Measurements from ENCODE around the gene POLR1F.
A peak's percentile ranks its signal among the peaks of the same experiment; 100 is the strongest.
"Not testable (repeated sequence)": the region's sequence is repeated elsewhere in the genome, so short reads cannot be mapped to it uniquely, and the experiment has no call there.

The POLR1F gene, protein sequence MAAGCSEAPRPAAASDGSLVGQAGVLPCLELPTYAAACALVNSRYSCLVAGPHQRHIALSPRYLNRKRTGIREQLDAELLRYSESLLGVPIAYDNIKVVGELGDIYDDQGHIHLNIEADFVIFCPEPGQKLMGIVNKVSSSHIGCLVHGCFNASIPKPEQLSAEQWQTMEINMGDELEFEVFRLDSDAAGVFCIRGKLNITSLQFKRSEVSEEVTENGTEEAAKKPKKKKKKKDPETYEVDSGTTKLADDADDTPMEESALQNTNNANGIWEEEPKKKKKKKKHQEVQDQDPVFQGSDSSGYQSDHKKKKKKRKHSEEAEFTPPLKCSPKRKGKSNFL

DNA sequence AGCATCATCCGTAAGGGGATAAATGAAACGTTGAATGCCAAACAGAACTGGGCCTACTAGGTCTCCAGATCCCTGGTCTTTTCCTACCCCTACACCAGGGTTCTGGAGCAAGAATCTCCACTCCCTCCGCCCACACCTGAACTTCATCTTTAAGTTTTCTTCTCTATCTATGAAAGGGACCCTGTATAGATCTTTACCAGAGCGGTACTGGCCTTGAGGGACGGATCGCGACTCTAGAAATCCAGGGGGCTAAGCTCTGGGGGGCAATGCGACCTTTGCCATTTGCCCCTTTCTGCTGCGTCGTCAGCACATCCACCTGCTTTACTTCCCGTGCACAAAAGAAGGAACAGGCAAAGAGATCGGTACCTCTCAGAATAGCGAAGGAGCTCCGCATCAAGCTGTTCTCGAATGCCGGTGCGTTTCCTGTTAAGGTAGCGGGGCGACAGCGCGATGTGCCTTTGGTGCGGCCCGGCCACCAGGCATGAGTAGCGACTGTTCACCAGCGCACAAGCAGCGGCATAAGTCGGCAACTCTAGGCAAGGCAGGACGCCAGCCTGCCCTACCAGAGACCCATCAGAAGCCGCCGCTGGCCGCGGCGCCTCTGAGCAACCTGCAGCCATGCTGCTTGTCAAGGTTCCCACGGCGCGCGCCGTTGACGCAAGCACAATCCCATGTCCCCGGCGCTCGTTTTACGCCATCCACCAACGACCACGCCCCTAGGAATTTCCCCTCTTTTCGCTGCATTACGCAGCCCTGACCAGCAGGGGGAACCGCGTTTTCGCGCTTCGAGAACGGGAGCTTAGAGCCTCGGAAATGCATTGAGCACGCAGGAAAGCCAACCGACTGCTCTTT lies at the start of gene POLR1F:
POLR1F (minus strand) TSS at position 641 of the 852 bp plus-strand sequence; CDS start at position 620, 21 bp downstream.
- DNase-seq (ENCODE audit: low spot score): peak; percentile 98

DNA sequence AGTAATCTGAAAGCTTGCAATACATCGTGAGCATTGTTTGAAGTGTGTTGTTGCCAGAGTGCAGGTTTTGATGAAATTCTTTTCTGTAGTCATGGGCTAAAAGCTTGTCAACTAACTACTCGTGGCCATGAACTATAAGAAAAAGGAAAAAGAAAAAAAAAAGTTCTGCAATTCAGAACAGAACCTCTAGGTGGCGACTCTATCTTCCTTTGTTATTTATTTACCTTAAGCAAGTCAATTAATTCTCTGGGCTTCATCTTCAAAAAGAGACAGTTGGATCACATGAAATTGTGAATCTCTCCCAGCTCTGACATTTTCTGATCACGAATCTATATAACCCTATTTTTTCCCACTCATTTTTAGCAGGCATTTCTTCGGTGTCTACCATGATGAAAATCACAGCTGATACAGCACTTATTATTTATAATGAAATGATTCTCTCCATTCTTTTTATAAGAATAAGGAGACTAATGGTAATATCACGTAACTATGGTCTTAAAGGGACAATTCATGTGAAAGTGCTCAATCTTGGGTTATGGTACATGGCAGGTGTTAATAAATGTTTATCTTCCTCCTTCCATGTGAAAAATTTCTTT lies 45.8 kb upstream of the POLR1F start:
- DNase-seq (ENCODE audit: low spot score): peak; percentile 42

DNA sequence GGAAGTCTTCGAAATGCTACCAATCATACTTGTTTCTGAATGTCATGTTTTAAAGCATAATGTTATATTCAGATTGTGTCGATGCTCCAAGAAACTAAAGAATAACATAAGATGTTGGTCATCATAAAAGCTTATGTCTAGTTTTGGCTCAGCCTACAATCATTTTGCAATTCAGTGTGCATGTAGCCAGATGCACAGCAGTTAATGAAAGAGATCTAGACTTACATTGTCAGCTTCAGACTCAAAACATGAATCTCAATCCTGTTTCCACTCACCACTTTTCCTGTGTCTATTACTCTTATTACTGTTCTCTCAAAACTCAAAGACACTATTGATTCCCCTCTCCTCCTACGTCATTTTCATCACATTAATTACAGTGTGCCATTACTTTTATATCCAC lies 43.2 kb upstream of the POLR1F start:
- DNase-seq (ENCODE audit: low spot score): no peak

DNA sequence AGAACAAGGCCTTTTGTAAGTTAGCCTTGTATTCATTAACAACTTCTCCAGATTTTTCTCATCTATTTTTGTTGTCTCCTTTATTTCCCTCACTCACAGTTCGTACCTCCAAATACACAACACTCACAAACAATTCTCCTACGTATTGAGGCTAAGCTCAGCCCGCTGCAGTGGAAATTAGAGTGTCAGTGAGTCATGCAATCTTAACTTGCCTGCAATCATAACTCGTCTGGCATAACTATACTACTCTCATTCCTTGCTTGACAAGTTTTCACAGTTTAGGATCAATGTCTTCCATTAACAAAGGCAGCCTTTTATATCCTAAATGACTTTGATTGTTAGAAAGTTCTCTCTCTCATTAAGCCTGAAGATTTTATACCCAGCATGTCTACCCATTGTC lies 40.8 kb upstream of the POLR1F start:
- no peak for DNase-seq (ENCODE audit: low spot score)

DNA sequence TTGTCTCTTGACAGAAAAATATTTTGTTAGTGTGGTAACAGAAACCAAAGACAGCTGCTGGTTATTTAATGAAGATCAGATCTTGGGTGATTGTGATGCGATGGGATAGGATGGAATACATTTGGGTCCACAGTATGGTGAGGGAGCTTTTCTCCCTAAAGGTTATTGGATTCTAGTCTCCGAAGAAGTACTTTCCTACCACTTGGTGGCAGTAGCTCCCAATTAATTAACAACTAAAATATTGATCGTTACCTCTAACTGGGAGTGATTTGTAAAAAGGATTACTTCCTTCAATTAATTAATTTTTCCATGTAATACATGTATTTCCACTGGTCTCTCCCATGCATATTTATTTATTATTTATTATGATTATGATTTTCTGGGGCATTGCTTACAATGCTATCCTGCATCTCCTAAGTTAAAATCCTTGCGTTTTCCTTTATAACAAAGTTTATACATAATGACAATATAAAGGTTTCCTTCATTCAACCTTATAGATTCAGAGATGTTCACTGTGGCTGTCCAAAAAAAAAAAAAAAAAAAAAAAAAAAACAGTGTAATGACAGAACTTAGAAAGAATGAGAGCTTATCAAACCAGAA lies 39.0 kb upstream of the POLR1F start:
- DNase-seq (ENCODE audit: low spot score): peak; percentile 66

DNA sequence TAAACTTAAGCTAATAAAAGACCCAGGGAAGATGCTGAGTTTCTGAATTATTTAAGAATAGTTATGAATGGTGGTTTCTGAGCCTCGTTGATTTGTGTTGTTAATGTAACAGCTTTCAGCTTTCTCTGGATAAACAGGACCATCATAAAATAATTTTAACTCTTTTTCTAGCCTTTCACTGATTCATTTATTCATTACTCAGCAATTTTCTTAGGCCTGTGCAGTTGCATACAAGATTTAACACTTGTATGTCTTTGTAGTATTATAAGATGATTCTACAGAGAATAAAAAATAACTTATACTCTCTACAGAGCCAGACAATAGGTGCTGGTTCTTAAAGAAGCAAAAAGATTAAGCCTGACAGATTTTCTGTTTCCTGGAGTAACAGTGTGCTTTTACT lies 35.2 kb upstream of the POLR1F start:
- DNase-seq (ENCODE audit: low spot score): no peak

DNA sequence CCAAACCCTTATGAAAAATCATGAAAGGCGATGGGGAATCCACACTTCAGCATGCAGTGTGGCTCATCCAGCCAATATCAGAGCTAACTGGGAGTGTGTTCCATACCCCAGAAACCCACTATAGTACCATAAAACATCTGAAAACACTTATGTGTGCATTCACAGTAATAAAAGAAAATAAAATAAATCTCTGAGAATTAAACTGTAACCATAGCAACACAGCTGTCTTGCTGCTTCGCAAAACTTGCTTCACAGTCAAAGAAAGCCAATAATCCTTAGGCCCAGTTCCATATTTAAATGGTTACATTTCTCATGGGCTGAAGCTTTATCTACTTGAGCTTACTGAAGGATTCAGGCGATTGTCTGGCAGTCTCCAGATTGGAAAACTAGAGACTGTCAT lies 19.9 kb upstream of the POLR1F start:
- no peak for DNase-seq (ENCODE audit: low spot score)

DNA sequence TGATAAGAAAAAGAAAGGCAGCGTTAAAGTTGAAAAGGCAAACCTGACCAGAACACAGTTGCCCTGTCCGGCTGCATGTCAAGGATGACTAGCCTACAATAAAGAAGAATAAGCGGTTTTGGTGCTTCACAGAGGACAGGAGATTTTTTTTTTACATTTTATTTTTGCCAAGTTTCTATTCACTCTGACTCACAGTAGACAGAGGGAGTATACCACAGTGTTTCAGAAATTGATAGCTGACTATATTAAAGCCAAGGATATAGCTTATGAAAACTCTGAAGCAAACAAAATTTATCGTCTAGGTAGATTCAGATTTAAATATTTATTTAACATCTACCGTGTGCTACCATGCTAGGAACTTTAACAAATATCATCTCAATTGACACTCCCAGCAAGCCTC lies 16.9 kb upstream of the POLR1F start:
- DNase-seq (ENCODE audit: low spot score): no peak

DNA sequence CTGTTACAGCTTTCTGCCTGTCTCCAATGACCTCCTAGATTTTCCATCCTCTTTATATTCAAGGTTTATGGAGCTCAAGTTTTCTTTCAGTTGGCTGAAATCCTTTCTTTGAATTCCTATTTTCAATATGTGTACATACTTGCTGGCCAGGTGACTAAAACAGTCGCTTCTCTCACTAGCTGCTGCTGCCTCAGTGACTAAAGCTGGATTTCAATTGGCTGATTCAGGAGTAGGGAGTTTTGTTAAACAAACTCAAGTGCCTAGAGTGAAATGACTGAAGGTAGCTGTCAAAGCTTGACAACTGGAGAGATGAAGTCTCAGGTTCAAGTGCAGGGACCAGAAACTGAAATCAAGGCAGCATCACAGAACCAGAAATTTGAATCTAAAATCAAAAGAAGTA lies 6.7 kb upstream of the POLR1F start:
- no peak for DNase-seq (ENCODE audit: low spot score)

DNA sequence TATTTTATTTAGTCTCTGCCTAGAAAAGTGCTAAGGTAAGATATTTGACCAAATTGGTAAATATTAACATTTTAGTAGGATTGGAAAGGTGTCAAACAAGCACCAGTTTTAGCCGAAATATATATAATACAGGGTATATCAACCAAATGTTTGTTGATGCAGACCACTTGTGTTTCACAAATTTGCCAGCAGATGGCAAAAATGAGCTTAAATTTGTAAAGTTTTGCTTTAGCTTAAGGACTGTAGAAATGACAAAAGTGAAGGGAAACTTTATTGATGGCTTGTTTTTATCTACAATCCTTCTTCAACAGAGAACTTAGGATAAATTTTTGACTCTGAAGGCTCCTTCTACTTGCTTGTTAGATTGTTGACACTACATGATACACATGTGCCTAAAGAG lies 4.8 kb upstream of the POLR1F start:
- DNase-seq (ENCODE audit: low spot score): peak; percentile 56

DNA sequence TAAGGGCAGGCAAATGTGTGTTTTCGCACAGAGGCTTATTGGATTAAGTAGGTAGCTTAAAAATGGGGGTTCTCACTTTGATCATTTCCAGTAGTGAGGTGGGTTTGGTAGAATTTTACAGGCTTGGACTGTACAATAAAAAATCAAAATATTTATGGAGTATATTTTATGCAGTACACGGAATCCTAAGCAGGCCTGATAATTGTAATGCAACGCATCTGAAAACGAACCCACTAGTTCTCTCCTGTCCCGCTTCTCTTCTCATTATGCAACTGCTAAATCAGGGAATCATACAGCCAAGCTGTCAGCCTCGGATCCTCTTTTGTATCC lies 377 bp upstream of the POLR1F start:
- DNase-seq (ENCODE audit: low spot score): no peak

DNA sequence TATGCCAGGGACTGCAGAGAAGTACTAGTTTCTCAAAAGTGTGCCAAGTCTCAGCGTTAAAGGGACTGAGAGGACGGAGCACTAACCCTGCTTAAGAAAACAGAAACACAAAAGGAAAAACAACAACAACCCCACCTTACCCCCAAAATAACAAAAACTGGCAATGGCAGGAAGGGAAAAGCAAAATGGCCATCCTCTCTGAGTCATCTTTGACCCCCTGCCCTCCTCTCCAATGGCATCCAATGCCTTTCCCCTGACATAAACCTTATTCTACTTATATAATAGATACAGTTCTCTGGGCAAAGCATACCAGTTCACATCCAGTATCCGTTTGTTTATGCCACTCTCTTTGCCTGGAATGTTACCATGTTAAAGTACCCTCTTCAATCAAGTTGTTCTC lies 1.6 kb downstream of the POLR1F start:
- no peak for DNase-seq (ENCODE audit: low spot score)

DNA sequence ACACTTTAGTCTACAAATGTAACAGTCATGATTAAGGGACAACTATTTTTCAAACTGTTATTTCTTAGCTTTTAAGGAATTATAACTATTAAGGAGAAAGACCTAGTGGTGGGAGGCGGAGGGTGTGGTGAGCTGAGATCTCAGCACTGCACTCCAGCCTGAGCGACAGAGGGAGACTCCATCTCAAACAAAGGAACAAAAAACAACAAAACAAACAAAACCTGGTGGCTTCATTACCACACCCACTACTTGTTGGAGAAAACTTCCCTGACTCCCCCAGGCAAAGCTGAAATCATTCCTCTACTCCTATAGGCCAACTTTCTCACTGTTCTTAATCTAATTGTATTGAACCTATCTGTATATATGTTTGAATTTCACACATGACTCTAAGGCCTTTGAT lies 3.2 kb downstream of the POLR1F start:
- DNase-seq (ENCODE audit: low spot score): no peak

DNA sequence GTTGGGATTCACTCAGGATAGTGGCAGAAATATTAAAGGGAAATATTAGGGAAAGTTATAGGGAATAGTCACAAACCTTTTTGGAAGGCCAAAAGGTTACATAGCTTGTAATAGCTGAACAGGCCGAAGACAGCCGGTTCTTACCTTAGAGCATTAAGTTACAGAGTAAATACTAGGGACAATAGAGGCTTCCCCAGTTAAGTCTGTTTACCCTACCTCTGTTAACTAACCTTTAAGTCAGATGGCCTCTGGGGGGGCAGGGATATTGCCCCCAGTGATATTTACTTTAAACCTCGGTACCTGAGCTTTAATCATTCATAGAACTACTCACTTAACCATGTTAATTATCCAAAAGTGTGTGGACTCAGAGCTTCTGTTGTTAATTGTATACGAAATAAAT lies 7.4 kb downstream of the POLR1F start:
- no peak for DNase-seq (ENCODE audit: low spot score)

DNA sequence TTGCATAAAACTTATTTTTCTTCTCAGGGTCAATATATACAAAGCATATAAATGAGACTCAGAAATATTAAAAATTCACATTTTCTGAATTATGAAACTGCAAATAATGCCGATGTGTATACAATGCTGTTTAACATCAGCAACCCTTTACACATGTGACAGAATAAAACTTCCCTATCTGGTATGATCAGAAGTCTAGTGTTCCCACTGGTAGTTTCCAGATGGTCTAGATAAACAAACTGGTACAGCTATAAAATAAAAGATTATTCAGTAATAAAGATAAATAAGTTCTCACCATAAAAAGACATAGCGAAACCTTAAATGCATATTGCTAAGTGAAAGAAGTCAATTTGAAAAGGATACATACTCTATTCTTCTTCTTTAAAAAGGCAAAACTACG lies 7.9 kb downstream of the POLR1F start:
- no peak for DNase-seq (ENCODE audit: low spot score)

DNA sequence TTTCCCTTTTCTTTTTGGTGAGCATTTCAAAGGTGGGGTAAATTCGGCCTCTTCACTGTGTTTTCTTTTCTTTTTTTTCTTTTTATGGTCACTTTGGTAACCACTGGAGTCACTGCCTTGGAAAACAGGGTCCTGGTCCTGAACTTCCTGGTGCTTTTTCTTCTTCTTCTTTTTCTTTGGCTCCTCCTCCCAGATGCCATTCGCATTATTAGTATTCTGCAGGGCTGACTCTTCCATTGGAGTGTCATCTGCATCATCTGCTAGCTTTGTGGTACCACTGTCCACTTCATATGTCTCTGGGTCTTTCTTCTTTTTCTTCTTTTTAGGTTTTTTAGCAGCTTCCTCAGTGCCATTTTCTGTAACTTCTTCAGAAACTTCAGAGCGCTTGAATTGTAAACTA lies 10.5 kb downstream of the POLR1F start:
- no peak for DNase-seq (ENCODE audit: low spot score)

DNA sequence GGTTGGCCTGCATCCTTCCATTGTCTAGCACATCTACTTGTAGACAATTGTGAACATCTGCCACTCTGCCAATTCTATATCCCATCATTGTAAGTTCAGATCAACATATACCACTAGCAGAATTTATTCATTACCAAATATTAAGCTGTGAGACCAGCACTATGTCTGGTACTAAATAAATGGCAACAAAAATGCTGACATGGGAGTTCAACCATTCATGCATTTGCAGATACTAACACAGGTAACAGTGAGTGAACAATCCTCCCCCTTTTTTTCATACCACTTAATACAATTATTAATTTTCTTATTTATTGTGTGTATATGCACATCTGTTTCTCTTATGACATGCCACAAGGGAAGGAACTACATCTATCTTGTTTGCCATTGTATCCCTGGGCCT lies 11.9 kb downstream of the POLR1F start:
- no peak for DNase-seq (ENCODE audit: low spot score)

DNA sequence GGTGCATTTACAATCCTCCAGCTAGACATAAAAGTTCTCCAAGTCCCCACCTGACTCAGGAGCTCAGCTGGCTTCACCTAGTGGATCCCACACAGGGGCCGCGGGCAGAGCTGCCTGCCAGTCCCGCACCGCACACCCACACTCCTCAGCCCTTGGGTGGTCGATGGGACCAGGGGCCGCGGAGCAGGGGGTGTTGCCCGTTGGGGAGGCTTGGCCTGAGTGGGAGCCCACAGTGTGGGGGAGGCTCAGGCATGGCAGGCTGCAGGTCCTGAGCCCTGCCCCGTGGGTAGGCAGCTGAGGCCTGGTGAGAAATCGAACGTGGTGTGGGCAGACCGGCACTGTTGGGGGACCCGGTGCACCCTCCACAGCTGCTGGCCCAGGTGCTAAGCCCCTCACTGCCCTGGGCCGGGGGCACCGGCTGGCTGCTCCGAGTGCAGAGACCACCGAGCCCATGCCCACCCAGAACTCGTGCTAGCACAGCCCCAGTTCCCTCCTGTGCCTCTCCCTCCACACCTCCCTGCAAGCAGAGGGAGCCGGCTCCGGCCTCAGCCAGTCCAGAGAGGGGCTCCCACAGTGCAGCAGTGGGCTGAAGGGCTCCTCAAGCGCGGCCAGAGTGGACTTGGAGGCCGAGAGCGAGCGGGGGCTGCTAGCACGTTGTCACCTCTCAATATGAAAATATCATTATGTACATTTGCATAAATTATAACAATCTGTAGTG lies 16.6 kb downstream of the POLR1F start:
- no peak for DNase-seq (ENCODE audit: low spot score)

DNA sequence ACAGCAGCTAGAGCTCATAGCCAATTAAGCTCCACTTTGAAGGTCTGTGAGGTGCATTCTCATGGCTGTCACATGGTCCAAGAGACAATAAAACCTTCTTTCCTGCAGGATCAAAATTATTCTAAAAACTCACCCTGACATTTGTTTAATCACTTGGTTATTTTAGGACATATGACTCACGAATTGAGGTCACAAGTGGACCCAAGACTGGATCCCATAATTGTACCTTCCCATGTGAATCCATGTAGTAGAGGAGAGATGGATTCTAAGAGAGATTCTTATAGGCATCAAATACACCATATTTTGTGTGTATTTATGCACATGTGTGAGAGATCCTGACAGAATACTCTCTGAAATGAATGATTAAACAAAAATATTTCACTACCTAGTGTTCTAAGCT lies 18.1 kb downstream of the POLR1F start:
- DNase-seq (ENCODE audit: low spot score): no peak

DNA sequence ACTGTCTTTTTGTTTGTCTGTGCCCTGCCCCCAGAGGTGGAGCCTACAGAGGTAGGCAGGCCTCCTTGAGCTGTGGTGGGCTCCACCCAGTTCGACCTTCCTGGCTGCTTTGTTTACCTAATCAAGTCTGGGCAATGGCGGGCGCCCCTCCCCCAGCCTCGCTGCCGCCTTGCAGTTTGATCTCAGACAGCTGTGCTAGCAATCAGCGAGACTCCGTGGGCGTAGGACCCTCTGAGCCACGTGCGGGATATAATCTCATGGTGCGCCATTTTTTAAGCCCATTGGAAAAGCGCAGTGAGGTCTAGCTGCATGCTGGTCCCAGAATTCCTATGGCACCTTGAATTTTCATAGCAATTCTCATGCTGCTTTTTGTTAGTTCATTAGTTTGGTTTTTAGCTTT lies 19.7 kb downstream of the POLR1F start:
- DNase-seq (ENCODE audit: low spot score): not testable (repeated sequence)

DNA sequence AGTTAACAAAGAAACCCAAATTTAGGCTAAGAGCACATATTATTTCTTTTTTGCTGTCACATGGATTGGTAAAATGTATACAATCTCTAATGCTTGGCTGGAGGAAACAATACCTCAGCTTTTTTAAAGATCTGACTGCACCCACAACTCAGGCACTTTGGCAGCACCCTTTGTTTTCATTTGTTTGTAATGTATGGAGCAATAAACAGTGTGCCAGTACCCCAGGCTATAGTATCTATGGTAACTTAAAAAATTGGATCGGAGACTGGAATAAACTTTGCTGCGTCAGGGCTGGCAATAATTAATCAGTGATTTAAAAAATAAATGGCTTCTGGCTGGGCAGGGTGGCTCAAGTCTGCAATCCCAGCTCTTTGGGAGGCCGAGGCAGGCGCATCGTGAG lies 27.2 kb downstream of the POLR1F start:
- no peak for DNase-seq (ENCODE audit: low spot score)

DNA sequence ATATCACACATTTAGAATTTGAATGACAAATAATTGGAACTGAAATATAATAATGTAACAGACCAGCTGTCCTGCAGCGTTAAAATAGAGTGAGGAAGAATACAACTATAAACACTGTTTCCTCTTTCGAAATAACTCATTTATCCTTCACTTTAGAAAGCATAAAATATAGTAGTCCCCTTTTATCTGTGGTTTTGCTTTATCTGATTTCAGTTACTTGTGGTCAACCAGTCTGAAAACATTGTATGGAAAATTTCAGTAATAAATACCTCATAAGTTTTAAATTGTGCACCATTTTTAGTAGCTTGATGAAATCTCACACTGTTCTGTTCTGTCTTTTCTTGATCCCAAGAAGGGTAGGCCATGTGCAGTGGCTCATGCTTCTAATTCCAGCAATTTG lies 31.7 kb downstream of the POLR1F start:
- no peak for DNase-seq (ENCODE audit: low spot score)
